Psoas muscle (tissue), 8 donors: ENCODE measurements around the gene ITPR1. TPM values are rescaled to one million over a fixed set of nuclear protein-coding genes. Genes with fewer than 3 reads are reported as not detected.

Experiments used
- ATAC-seq, 4 donors: fragments of 200-7000 bp; cut with Tn5 transposase; one replicate each; pipeline ENCODE4 v1.9.1; 2020; ENCODE audit warnings: moderate library complexity in 3 of 4, mild to moderate bottlenecking in 2 of 4
- DNase-seq, 2 donors: peaks; one replicate each; pipeline ENCODE4 v3.0.0-alpha.2; 2020
- H3K27ac ChIP-seq: fragments of 200-600 bp; one replicate; pipeline ENCODE4 v1.8.0; 2022
- H3K27me3 ChIP-seq, 3 donors: fragments of 200-600 bp in 1 of 3; one replicate each; pipeline versions ENCODE4 v1.6.1 to v1.8.0; 2013 to 2022; ENCODE audit warnings: low read length in 2 of 3, mild to moderate bottlenecking in 2 of 3, moderate library complexity in 1 of 3; ENCODE audit not compliant: insufficient read depth in 3 of 3
- H3K36me3 ChIP-seq, 2 donors: fragments of 200-600 bp in 1 of 2; one replicate each; pipeline versions ENCODE4 v1.6.1 to v1.8.0; 2013 to 2022; ENCODE audit warnings: low read depth in 1 of 2, mild to moderate bottlenecking in 1 of 2, moderate library complexity in 1 of 2; ENCODE audit not compliant: insufficient read depth in 1 of 2
- H3K4me1 ChIP-seq: fragments of 200-600 bp; one replicate; pipeline ENCODE4 v1.8.0; 2022
- H3K4me3 ChIP-seq: fragments of 200-600 bp; one replicate; pipeline ENCODE4 v1.8.0; 2022; ENCODE audit warnings: mild to moderate bottlenecking
- H3K9me3 ChIP-seq: fragments of 200-600 bp; one replicate; pipeline ENCODE4 v1.8.0; 2022
- WGBS, 3 donors: extraction: QIAGEN DNeasy Blood & Tissue Kit; methylation state at CpG; one replicate each; pipeline versions ENCODE4 v1.1.6 to v1.1.7; 2013; 5-methylcytosine and 5-hydroxymethylcytosine counted together
- intact Hi-C, 2 donors: fragments of 100-400 bp; cut with DNase I; formaldehyde crosslinking; loops; one replicate each; pipeline versions ENCODE4 v1.11.0 to v1.14.2; 2022
- polyA plus RNA-seq, 3 donors: library from polyadenylated mRNA; stranded (reverse); fragments of 200-250 nt; gene quantifications; one replicate each; pipeline ENCODE4 v1.2.3, GENCODE V29; 2013
- total RNA-seq, 4 donors: library from RNA; stranded (reverse); fragmentation: NEBNext Ultra II Directional in 2 of 4; extraction: Animal tissue kit (Norgen Biotek cat#: 25700) in 2 of 4; gene quantifications; one replicate each; pipeline versions ENCODE4 v1.2.1 to v1.2.4, GENCODE V29; 2021 to 2023
- TF ChIP-seq, protein P1 (sequence below): fragments of 200-600 bp; IDR thresholded peaks from one replicate; pipeline ENCODE4 v1.8.0; 2022; ENCODE audit warnings: antibody characterized with exemption
- donor health status: healthy with polysubstance abuse.
- donor health status: DM: no; HTN: no; CAD: no; lungs with moderate emphysema.
- donor health status: Bipolar disorder and iron deficiency.
- donor health status: healthy.
- donor health status: DM: yes; HTN: yes; CAD: no.
- donor health status: DM: no; HTN: no; CAD: no.
- donor health status: DM: no; HTN: no; CAD: no.
- donor health status: DM: yes; HTN: yes; CAD: no.

Gene ITPR1
- total and polyA plus RNA-seq, 7 donors = 4.4 to 9.2 (median 8.8) TPM

DNA sequence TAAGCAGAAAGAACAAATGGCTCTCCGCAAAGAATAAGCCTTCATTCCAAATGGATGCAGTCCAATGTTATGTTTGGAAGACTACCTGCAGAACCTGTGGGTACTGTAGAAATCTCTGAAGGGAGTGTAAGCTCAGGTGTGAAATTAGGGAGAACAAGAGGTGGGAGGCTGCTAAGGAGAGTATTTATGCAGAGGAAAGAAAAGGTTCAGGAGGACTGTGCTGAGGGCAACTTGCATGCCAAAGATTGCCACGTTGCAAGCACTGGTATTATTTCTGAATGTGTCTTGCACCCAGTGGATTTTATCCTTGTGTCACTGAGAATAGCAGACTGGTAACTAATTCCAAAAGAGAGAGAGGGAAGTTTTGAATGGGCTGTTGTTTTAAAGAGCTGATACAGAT lies 144.1 kb downstream of the ITPR1 start:
- ATAC-seq = no peak
- WGBS, 3 donors = 52 to 64% (median 58%) methylated on average over 2 of the region's 2 CpGs
- Histone ChIP-seq H3K9me3 (no peaks in the 10 kb centered on the region), H3K4me1 (no peaks in the 10 kb centered on the region), H3K27me3 (no peaks in the 10 kb centered on the region), H3K27ac (no peak overlapping the region), H3K36me3 (peaks cover 0 to 6% of the 10 kb centered on the region in 2 donors), H3K4me3 (no peak overlapping the region)
- no peak for DNase-seq
- TF ChIP-seq, protein P1, sequence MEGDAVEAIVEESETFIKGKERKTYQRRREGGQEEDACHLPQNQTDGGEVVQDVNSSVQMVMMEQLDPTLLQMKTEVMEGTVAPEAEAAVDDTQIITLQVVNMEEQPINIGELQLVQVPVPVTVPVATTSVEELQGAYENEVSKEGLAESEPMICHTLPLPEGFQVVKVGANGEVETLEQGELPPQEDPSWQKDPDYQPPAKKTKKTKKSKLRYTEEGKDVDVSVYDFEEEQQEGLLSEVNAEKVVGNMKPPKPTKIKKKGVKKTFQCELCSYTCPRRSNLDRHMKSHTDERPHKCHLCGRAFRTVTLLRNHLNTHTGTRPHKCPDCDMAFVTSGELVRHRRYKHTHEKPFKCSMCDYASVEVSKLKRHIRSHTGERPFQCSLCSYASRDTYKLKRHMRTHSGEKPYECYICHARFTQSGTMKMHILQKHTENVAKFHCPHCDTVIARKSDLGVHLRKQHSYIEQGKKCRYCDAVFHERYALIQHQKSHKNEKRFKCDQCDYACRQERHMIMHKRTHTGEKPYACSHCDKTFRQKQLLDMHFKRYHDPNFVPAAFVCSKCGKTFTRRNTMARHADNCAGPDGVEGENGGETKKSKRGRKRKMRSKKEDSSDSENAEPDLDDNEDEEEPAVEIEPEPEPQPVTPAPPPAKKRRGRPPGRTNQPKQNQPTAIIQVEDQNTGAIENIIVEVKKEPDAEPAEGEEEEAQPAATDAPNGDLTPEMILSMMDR = no peak
- intact Hi-C loops = no loop called here

DNA sequence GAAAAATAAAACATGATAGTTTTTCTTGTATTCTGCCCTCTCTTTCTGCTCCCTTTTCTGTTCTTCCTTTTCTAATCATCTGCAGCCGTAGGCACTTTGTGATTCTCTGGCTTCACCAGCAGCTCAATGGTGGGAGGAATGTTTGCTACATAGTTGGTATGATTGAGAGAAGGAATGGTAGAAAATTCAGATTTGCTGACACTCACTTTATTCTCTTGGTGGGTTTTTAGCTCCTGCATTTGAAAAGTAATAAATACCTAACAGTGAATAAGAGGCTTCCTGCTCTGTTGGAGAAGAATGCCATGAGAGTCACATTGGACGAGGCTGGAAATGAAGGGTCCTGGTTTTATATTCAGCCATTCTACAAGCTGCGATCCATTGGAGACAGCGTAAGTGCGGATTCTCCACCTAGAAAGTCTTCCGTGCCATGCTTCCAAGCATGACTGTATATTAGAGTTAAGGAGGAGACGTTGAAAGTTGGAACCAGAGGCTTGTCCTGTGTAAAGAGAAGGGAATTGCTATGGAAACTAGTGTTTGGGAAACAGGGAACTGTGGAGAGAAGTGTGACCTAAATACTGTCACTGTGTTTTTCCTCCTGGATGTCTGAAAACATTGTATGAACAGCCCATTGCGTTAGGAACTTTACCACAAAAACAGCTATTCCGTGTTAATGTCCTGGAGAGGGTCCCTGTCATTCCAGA lies 148.9 kb downstream of the ITPR1 start:
- no peak overlapping the region for H3K4me3 ChIP-seq
- H3K4me1 ChIP-seq = no peaks in the 10 kb centered on the region
- intact Hi-C loops = no loop called here
- H3K9me3 ChIP-seq = no peaks in the 10 kb centered on the region
- no peak for DNase-seq
- no peaks in the 10 kb centered on the region for H3K27me3 ChIP-seq
- TF ChIP-seq, protein P1 = no peak
- H3K36me3 ChIP-seq = peaks cover 0 to 35% of the 10 kb centered on the region in 2 donors
- WGBS, 3 donors = 92 to 94% (median 93%) methylated on average over 9 of the region's 9 CpGs
- H3K27ac ChIP-seq = no peak overlapping the region
- ATAC-seq = no peak

DNA sequence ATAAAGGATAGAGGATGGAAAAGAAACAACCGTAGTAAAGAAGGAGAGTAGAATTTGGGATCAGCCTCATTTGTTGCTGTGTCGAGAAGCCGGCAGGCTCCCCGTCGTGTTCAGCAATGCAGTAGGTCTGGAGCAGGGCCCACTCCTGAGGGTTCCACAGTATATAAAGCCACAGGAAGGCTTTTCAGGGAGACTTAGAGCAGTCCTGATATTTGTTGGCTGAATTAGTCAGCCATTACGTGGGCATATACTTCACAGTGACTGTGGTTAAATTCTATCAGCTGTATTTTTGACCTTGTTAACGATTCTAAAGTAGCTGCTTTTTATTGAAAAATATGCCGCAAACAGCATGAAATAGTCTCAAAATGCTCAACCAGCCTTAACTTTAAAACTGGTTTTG lies 149.5 kb downstream of the ITPR1 start:
- Histone ChIP-seq H3K27me3 (no peaks in the 10 kb centered on the region), H3K36me3 (peaks cover 0 to 41% of the 10 kb centered on the region in 2 donors), H3K4me1 (no peaks in the 10 kb centered on the region), H3K27ac (no peak overlapping the region), H3K9me3 (no peaks in the 10 kb centered on the region), H3K4me3 (no peak overlapping the region)
- intact Hi-C loops = no loop called here
- ATAC-seq (no peak), DNase-seq (no peak)
- WGBS, 3 donors = 91 to 92% (median 91%) methylated on average over 8 of the region's 8 CpGs
- TF ChIP-seq, protein P1 = no peak

DNA sequence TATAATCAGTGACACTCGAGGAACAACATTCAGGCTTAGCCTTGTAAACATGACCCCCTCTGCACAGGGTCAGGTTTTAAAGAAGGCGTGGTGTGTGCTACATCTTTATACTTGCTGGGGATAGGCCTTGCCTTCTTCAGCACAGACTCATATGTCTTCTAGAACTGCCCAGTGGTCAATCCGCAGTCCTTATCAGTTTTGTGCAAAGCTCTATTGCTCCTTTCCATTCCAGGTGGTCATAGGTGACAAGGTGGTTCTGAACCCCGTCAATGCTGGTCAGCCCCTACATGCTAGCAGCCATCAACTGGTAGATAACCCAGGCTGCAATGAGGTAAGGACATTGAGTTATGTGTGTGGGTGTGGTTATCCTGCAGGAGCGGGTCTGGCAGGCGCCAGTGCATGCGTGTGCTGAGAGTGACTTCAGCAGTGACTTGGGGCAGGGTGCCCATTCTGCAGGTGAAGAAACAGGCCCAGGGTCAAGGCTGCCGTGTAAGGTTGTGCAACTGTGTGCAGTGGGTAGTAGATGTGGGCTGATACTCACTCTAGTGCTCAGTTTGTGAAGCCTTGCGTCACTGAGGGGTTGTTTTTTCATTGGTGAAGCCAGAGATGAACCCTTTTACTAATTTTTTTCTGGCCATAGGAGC lies 150.9 kb downstream of the ITPR1 start:
- intact Hi-C loops = no loop called here
- Histone ChIP-seq H3K4me3 (no peak overlapping the region), H3K27ac (no peak overlapping the region), H3K9me3 (no peaks in the 10 kb centered on the region), H3K27me3 (no peaks in the 10 kb centered on the region), H3K36me3 (peaks cover 0 to 43% of the 10 kb centered on the region in 2 donors), H3K4me1 (no peaks in the 10 kb centered on the region)
- TF ChIP-seq, protein P1 = no peak
- DNase-seq (no peak), ATAC-seq (no peak)
- 88 to 93% (median 92%) methylated on average over 9 of the region's 9 CpGs for WGBS, 3 donors
